ENCODE measurements around the gene COL20A1. TPM values are rescaled to one million over a fixed set of nuclear protein-coding genes. Genes with fewer than 3 reads are reported as not detected.

The COL20A1 gene
- total and polyA plus RNA-seq, 4 donors, result 0.06 to 0.09 TPM; not detected in 2

DNA sequence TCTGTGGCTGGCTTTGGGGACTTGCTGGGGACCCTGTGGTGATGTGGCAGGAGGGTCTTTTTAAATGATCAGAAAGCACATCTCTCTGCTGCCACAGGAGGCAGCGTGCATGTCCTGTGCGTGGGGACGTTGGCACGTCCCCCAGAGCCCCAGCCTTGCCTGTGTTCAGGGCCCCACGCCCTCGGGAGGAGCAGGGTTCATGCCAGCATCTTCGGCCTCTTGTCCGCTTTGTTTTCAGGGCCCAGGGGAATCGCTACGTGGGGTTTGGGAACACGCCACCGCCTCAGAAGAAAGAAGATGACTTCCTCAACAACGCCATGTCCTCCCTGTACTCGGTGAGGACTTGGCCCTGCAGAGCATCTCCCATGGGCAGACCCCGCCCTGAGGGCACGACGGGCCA, 14.3 kb upstream of the COL20A1 start:
- H3K27ac ChIP-seq (ENCODE audit: low read depth in 1 of 2, low read length in 1 of 2), result no peak overlapping the region
- H3K36me3 ChIP-seq (ENCODE audit: control insufficient read depth in 4 of 4, insufficient read depth in 4 of 4, low read length in 4 of 4), result peaks cover 0 to 71% (median 8%) of the 10 kb centered on the region in 4 donors
- DNase-seq, result no peak

DNA sequence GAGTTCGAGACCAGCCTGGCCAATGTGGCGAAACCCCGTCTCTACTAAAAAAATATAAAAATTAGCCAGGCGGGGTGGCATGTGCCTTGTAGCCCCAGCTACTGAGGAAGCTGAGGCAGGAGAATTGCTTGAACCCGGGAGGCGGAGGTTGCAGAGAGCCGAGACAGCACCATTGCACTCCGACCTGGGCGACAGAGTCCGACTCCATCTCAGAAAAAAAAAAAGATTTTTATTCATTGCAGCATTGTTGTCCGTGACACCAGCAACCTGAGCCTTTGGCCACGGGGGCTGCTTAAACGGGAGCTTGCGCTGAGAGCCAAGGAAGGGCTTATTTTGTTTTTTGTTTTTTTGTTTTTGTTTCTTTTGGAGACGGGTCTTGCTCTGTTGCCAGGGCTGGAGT, 13.1 kb upstream of the COL20A1 start:
- H3K36me3 ChIP-seq (ENCODE audit: control insufficient read depth in 4 of 4, insufficient read depth in 4 of 4, low read length in 4 of 4), result peaks cover 0 to 78% (median 8%) of the 10 kb centered on the region in 4 donors
- TF ChIP-seq, protein P1, sequence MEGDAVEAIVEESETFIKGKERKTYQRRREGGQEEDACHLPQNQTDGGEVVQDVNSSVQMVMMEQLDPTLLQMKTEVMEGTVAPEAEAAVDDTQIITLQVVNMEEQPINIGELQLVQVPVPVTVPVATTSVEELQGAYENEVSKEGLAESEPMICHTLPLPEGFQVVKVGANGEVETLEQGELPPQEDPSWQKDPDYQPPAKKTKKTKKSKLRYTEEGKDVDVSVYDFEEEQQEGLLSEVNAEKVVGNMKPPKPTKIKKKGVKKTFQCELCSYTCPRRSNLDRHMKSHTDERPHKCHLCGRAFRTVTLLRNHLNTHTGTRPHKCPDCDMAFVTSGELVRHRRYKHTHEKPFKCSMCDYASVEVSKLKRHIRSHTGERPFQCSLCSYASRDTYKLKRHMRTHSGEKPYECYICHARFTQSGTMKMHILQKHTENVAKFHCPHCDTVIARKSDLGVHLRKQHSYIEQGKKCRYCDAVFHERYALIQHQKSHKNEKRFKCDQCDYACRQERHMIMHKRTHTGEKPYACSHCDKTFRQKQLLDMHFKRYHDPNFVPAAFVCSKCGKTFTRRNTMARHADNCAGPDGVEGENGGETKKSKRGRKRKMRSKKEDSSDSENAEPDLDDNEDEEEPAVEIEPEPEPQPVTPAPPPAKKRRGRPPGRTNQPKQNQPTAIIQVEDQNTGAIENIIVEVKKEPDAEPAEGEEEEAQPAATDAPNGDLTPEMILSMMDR (IDR thresholded peaks at IDR 0.05; ENCODE audit: control extremely low read depth, extremely low read depth), result no peak
- H3K27ac ChIP-seq (ENCODE audit: low read depth in 1 of 2, low read length in 1 of 2), result no peak overlapping the region
- no peaks in the 10 kb centered on the region for H3K27me3 ChIP-seq (ENCODE audit: control insufficient read depth in 3 of 3, insufficient read depth in 3 of 3, low read length in 2 of 3)
- ATAC-seq (ENCODE audit: insufficient read depth, low FRiP score) (no peak), DNase-seq (no peak)
- WGBS, 2 donors, result 96% methylated on average over 15 of the region's 15 CpGs
- no peaks in the 10 kb centered on the region for H3K9me3 ChIP-seq (ENCODE audit: control insufficient read depth in 4 of 4, insufficient read depth in 3 of 4, low read length in 3 of 4)
- H3K4me3 ChIP-seq, result no peak overlapping the region
- no peaks in the 10 kb centered on the region for H3K4me1 ChIP-seq (ENCODE audit: control insufficient read depth in 5 of 5, insufficient read depth in 5 of 5, low read length in 5 of 5)
- no peak overlapping the region for H3K9ac ChIP-seq (ENCODE audit: insufficient read depth in 1 of 2, low read length in 2 of 2)

More for the DNA sequence above, 14.3 kb upstream of the COL20A1 start:
- no peak for ATAC-seq (ENCODE audit: insufficient read depth, low FRiP score)
- H3K9ac ChIP-seq (ENCODE audit: insufficient read depth in 1 of 2, low read length in 2 of 2), result no peak overlapping the region
- H3K27me3 ChIP-seq (ENCODE audit: control insufficient read depth in 3 of 3, insufficient read depth in 3 of 3, low read length in 2 of 3), result no peaks in the 10 kb centered on the region
- no peaks in the 10 kb centered on the region for H3K9me3 ChIP-seq (ENCODE audit: control insufficient read depth in 4 of 4, insufficient read depth in 3 of 4, low read length in 3 of 4)
- TF ChIP-seq, protein P1 (IDR thresholded peaks at IDR 0.05; ENCODE audit: control extremely low read depth, extremely low read depth), result no peak
- no peak overlapping the region for H3K4me3 ChIP-seq
- WGBS, 2 donors, result 86 to 88% methylated on average over 17 of the region's 17 CpGs
- peaks cover 0 to 10% (median 5%) of the 10 kb centered on the region in 5 donors for H3K4me1 ChIP-seq (ENCODE audit: control insufficient read depth in 5 of 5, insufficient read depth in 5 of 5, low read length in 5 of 5)

DNA sequence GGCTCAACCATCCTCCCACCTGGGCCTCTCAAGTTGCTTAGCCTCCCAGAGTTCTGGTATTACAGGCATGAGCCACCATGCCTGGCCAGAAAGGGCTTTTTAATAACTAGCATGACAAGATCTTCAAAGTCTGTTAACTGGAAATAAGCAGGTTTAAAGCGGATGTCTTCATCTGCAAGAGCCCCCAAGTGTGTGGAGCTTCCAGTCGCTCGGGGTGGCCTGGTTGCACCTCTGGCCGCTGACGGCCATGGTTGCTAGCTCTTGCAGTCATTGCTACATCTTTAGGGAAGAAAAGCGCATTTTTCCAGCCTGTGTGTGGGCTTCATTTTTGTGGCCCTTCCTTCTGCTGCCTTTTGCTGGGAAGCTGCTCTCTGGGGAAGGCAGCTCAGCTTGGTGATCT, 12.6 kb upstream of the COL20A1 start:
- Histone ChIP-seq H3K9ac (ENCODE audit: insufficient read depth in 1 of 2, low read length in 2 of 2) (no peak overlapping the region), H3K27ac (ENCODE audit: low read depth in 1 of 2, low read length in 1 of 2) (no peak overlapping the region), H3K4me3 (no peak overlapping the region), H3K9me3 (ENCODE audit: control insufficient read depth in 4 of 4, insufficient read depth in 3 of 4, low read length in 3 of 4) (no peaks in the 10 kb centered on the region), H3K36me3 (ENCODE audit: control insufficient read depth in 4 of 4, insufficient read depth in 4 of 4, low read length in 4 of 4) (peaks cover 0 to 81% (median 8%) of the 10 kb centered on the region in 4 donors), H3K27me3 (ENCODE audit: control insufficient read depth in 3 of 3, insufficient read depth in 3 of 3, low read length in 2 of 3) (no peaks in the 10 kb centered on the region), H3K4me1 (ENCODE audit: control insufficient read depth in 5 of 5, insufficient read depth in 5 of 5, low read length in 5 of 5) (no peaks in the 10 kb centered on the region)
- WGBS, 2 donors, result 96 to 97% methylated on average over 6 of the region's 6 CpGs
- no peak for DNase-seq
- ATAC-seq (ENCODE audit: insufficient read depth, low FRiP score), result no peak
- TF ChIP-seq, protein P1 (IDR thresholded peaks at IDR 0.05; ENCODE audit: control extremely low read depth, extremely low read depth), result no peak

DNA sequence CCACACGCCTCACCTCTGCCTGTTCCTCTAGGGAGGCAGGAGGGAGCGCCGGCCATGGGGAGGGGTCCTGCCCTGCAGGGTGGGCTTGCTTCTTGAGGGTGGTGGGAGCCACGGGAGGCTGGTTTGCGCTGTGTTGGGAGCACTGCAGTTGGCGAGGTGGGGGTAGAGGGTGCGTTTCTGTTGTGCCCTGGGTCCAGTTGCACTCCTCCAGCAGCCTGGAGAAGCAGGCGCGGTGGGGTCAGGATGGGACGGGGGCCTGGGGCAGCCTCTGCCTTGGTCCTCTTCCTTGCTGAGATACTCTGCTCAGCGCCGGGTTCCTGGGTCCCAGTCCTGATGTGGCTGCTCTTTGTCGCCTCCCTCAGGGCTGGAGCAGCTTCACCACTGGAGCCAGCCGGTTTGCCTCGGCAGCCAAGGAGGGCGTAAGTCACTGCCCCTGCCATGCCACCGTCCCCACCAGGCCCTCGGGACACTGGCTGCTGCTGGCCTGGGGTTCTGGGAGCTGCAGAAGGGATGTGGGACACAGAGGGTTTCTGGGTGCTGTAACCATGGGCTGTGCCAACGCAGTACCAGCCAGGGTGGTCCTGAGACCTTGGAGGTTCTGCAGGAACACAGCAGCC, 11.9 kb upstream of the COL20A1 start:
- DNase-seq (no peak), ATAC-seq (ENCODE audit: insufficient read depth, low FRiP score) (no peak)

More for the DNA sequence above, 11.9 kb upstream of the COL20A1 start:
- no peak overlapping the region for H3K9ac ChIP-seq (ENCODE audit: insufficient read depth in 1 of 2, low read length in 2 of 2)
- peaks cover 0 to 82% (median 9%) of the 10 kb centered on the region in 4 donors for H3K36me3 ChIP-seq (ENCODE audit: control insufficient read depth in 4 of 4, insufficient read depth in 4 of 4, low read length in 4 of 4)
- no peaks in the 10 kb centered on the region for H3K4me1 ChIP-seq (ENCODE audit: control insufficient read depth in 5 of 5, insufficient read depth in 5 of 5, low read length in 5 of 5)
- no peak overlapping the region for H3K27ac ChIP-seq (ENCODE audit: low read depth in 1 of 2, low read length in 1 of 2)
- no peaks in the 10 kb centered on the region for H3K27me3 ChIP-seq (ENCODE audit: control insufficient read depth in 3 of 3, insufficient read depth in 3 of 3, low read length in 2 of 3)
- TF ChIP-seq, protein P1 (IDR thresholded peaks at IDR 0.05; ENCODE audit: control extremely low read depth, extremely low read depth), result no peak
- H3K4me3 ChIP-seq, result no peak overlapping the region
- 85 to 89% methylated on average over 19 of the region's 19 CpGs for WGBS, 2 donors
- no peaks in the 10 kb centered on the region for H3K9me3 ChIP-seq (ENCODE audit: control insufficient read depth in 4 of 4, insufficient read depth in 3 of 4, low read length in 3 of 4)
